ENCODE results near the gene EXOSC3. TPM values are rescaled to one million over a fixed set of nuclear protein-coding genes. Genes with fewer than 3 reads are reported as not detected.

Gene EXOSC3
- total RNA-seq, 1 experiment from 2014 or later = 108 TPM

- peak; percentile 11 for DNase-seq (ENCODE audit: low read depth)
Observed at GRCh38 chr9:37732086-37732741, 52.6 kb downstream of the EXOSC3 start.

- no peak for DNase-seq (ENCODE audit: low read depth)
Observed at GRCh38 chr9:37730839-37731238, 54.0 kb downstream of the EXOSC3 start.

GRCh38 chr9:37730256-37730655 is 54.6 kb downstream of the EXOSC3 start:
- peak; percentile 69 for DNase-seq (ENCODE audit: low read depth)

Other genes with a start within 250 kb of the EXOSC3 start
- gene FBXO10, start 208.7 kb downstream of the EXOSC3 start, total RNA-seq (2014; rRNA removed; shearing (Covaris generic)) = 6.2 and 8.4 TPM in 2 replicates
- gene TOMM5, start 192.5 kb downstream of the EXOSC3 start, total RNA-seq (2014; rRNA removed; shearing (Covaris generic)) = 307 and 320 TPM in 2 replicates
- not detected in 2 replicates for gene FRMPD1, start 134.1 kb downstream of the EXOSC3 start, total RNA-seq (2014; rRNA removed; shearing (Covaris generic))
- 1.2 and 3.6 TPM in 2 replicates for gene TRMT10B, start 31.3 kb downstream of the EXOSC3 start, total RNA-seq (2014; rRNA removed; shearing (Covaris generic))
- gene DCAF10, start 15.7 kb upstream of the EXOSC3 start, total RNA-seq (2014; rRNA removed; shearing (Covaris generic)) = 29.3 and 38.5 TPM in 2 replicates
- 40.4 and 44.2 TPM in 2 replicates for gene SLC25A51, start 119.1 kb upstream of the EXOSC3 start, total RNA-seq (2014; rRNA removed; shearing (Covaris generic))

Data from M059J (cell line).